Activated T-helper 1 cell treated with anti-CD3 and anti-CD28 coated beads, Interleukin-12 subunit alpha, Interleukin-12 subunit beta, Interleukin-2, Interleukin-4 antibody, amounts not matched to agents 30 ng/mL and 10 ng/mL and 1 ng/mL, durations not matched to agents 14 hours and 24 hours and 36 hours (primary cell): ENCODE data around the gene ZNF24. TPM values are rescaled to one million over a fixed set of nuclear protein-coding genes. Genes with fewer than 3 reads are reported as not detected.

Source experiments
- total RNA-seq: library from RNA; stranded (reverse); gene quantifications from 2 replicates; pipeline ENCODE4 v1.2.3, GENCODE V29; 2022

The ZNF24 gene
- total RNA-seq, 1 donor from 2014 or later: 56.6 TPM

Other genes with a start within 250 kb of the ZNF24 start
- gene ZNF397, start 103.4 kb downstream of the ZNF24 start, total RNA-seq: 18.8 and 21.0 TPM in 2 replicates
- gene ZSCAN30, start 54.2 kb downstream of the ZNF24 start, total RNA-seq: 10.2 and 11.0 TPM in 2 replicates
- gene ZNF396, start 32.9 kb upstream of the ZNF24 start, total RNA-seq: 0.56 and 0.60 TPM in 2 replicates
- 35.2 and 43.7 TPM in 2 replicates for gene INO80C, start 153.5 kb upstream of the ZNF24 start, total RNA-seq
- 53.5 and 58.6 TPM in 2 replicates for gene GALNT1, start 237.3 kb upstream of the ZNF24 start, total RNA-seq